H4 (cell line): Measurements from ENCODE around the gene VAMP2. TPM values are rescaled to one million over a fixed set of nuclear protein-coding genes. Genes with fewer than 3 reads are reported as not detected.

Experiments used
- DNase-seq: peaks from one replicate; pipeline ENCODE4 v3.0.0-alpha.2; 2015; ENCODE audit warnings: low spot score
- total RNA-seq: library from RNA; depleted of rRNA; stranded (reverse); fragments of >200 nt; shearing (Covaris generic); gene quantifications from 2 replicates; pipeline ENCODE4 v1.2.3, GENCODE V29; 2014; rRNA removed

VAMP2 gene, protein sequence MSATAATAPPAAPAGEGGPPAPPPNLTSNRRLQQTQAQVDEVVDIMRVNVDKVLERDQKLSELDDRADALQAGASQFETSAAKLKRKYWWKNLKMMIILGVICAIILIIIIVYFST
- total RNA-seq, result 0.64 TPM in 2 replicates

DNA sequence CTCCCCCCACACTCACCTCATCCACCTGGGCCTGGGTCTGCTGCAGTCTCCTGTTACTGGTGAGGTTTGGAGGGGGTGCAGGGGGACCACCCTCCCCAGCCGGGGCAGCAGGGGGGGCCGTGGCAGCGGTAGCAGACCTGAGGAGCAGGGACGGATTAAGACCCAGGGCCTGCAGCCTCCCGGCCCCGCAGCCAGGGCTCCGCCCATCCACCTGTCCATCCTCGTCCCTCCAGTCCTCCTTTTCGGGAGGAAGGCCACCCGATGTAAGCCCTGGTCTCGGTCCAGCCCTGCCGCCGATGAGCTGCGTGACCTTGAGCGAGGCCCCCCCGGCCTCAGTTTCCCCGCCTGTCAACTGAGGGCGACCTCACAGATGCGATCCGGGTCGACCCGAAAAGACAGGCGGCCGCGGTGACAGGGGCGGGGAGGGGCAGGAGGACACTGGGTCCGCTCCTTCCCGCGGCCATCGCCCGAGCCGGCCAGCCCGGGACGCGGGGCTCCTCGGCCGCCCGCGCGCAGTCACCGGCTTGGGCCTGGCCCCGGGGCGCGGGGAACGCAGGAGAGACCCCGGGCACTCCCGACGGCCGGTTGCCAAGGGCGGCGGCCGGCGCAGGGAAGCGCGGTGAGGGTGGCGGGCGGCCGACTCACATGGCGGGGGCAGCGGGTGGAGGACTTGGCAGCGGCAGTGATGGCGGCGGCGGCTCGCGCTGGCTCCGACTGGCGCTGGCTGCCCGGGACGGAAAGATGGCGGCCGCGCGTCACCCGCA is at the start of gene VAMP2:
Gene VAMP2 (minus strand): TSS at position 716 of the 764 bp plus-strand sequence. CDS start 69 bp downstream, at position 647.
- DNase-seq, result peak; percentile 35

DNA sequence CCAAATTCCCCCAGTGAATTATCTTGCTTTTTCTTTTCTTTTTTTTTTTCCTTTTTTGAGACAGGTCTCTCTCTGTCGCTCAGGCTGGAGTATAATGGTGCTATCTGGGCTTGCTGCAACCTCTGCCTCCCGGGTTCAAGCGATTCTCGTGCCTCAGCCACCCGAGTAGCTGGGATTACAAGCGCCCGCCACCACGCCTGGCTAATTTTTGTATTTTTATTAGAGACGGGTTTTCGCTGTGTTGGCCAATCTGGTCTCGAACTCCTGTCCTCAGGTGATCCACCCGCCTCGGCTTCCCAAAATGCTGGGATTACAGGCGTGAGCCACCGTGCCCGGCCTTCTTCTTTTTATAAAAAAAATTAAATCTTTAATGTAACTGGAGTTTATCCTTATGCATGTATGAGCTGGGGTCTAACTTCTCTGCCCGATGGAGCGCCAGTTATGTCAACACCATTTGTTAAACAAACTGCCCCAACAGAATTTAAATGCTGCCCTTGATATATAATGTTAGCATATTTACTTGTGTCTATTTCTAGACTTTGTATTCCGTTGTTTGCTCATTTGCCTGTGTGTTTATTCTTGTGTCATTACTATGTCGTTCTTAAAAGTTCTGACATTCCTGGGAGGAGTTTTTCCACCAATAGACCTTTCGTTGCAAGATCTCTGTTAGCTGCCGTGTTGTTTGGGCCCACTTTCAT is 48.2 kb upstream of the VAMP2 start:
- no peak for DNase-seq

GRCh38 chr17:8209907-8210760 is 47.4 kb upstream of the VAMP2 start, which contains the start of gene AURKB:
Gene AURKB (minus strand): TSS chr17:8210575. CDS start chr17:8210224, 351 bp downstream.
- DNase-seq, result peak; percentile 92

DNA sequence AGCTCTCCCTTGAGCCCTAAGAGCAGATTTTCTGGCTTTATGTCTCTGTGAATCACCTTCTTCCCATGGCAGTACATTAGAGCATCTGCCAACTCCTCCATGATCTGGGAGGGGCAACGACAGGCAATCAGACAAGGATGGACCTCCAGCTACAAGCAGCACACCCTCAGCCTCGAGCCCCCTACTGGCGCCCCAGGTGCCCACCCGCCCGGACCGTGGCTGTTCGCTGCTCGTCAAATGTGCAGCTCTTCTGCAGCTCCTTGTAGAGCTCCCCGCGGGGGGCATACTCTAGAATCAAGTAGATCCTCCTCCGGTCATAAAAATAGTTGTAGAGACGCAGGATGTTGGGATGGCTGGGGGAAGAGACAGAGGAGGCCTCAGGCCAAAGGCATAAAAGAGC is 43.8 kb upstream of the VAMP2 start:
- DNase-seq, result no peak

DNA sequence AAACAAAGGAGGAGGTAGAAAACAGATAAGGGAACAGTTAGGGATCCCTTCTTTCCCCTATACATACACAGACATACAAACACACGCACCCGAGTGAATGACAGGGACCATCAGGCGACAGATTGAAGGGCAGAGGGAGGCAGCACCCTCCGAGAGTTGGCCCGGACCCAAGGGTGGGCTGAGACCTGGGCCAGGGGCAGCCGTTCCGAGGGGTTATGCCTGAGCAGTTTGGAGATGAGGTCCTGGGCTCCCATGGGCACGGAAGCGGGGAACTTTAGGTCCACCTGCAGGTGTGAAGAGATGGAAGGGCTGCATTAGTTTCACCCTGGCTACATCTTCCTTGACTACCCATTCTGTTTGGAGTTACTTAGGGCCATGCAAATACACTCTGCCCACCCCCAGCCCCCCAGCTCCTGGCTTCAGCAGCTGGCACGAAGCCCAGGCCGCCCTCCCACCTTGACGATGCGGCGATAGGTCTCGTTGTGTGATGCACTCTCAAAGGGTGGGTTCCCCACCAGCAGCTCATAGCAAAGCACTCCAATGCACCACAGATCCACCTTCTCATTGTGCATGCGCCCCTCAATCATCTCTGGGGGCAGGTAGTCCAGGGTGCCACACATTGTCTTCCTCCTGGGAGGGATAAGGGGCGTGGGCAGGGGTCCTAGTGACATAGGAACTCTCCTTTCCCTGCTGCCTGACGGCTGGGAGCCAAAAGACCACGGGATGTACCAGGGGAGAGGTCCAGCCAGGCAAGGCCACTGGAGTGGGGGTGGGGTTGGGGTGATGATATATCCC is 42.2 kb upstream of the VAMP2 start:
- no peak for DNase-seq

DNA sequence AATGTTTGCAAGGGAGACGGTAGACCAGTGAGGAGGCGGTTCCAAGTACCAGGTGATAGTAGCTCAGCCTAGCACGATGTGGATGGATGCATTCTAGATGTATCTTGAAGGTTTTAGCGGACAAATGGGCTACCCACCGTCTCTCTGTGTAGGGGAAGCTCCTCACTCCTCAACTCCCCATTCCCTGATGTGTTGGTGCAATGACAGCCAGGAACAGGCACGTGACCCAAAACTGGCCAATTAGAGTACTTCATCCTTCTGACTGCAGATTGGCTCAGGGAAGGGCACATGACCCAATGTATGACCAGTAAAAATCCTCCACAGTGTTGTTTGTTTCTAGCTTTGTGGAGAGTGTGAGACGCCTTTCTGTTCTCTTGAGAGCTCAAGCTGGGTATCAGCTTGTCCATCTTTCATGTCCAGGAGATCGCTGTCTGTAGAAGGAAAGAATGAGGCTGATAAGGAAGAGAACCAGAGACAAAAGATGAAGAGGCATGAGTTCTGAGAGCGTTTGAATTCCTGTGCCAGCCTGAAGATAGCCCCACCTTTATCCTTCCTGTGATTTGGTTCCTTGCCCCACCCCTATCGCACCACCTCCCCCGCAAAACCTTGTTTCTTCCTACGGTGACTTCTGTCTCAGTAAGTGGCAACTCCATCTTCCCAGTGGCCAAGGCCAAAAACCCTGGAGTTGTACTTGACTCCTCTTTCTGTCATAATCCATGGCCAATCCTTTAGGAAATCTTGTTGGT is 29.5 kb upstream of the VAMP2 start:
- peak; percentile 64 for DNase-seq

- DNase-seq, result no peak
Observed at GRCh38 chr17:8190506-8190905, 27.8 kb upstream of the VAMP2 start.

DNA sequence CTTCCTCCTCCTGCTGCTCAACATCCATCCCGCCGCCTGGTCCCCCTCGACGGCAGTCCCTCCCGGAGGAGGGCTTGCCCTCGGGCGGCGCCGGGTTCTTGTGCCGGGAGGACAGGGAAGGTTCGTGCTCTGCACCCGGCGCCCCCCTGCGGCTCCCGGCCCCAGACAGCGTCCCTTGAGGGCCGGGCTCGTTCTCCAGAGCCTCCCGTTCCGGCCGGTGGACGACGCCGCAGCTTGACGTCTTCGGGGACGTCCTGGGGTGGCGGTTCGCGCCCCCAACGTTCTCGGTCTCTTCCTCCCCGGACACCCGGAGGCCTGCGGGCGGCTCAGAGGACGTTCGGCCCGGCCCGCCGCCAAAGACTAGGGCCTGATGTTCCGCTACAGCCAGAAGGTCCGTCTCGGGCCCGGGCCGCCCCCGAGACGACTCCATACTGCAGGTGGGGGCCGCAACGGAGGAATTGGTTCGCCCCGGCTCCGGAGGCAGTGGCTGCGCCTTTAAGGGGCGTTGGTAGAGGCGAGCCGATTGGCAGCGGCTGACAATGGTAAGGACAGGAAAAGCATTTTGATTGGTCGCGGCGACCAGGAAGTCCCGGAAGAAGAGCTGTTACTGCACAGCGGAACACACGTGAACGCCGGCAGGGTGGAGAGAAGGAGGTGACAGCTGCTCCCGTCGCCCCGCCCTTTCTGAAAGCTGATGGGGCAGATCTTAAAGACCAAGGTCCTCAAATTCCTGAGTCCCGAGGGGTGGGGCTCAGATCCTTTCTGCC is 27.1 kb upstream of the VAMP2 start, which contains the start of gene BORCS6:
Gene BORCS6 (minus strand): TSS at position 470 of the 767 bp plus-strand sequence. CDS start 40 bp downstream, at position 430.
- DNase-seq, result peak; percentile 95

DNA sequence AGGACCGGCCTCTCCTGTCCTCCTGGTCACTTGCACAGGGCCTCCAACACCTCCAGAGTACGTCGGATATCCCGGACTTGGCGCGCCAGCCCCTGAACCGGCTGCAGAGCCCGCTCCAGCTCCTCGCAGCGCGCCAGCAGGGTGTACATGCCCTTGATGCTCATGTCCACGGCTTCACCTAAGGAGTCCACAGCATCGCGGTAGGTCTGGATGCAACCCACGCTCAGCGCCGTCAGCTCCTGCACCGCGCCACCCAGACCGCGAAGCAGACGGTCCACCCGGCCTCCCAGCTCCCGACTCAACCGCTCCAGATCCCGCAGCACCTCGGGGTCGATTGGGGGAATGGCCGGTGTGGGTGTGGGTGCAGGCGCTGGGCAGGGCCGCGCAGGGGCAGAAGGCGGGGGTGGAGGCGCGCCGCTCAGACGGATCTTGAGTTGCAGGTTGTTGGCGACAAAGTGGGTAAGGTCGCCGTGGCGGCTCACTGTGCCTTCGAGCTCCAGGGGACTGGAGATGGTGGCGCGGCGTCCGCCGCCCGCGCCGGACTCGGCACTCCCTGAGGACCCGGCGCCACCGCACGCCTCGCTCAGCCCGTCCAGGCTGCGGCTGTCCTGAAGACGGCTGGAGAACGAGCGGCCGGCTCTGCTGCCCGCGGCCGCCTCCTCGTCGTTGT is 26.4 kb upstream of the VAMP2 start:
- DNase-seq, result no peak

- DNase-seq, result no peak
Observed at GRCh38 chr17:8188263-8188839, 25.6 kb upstream of the VAMP2 start.

- peak; percentile 97 for DNase-seq
Observed at GRCh38 chr17:8187517-8188262, 24.9 kb upstream of the VAMP2 start.

DNA sequence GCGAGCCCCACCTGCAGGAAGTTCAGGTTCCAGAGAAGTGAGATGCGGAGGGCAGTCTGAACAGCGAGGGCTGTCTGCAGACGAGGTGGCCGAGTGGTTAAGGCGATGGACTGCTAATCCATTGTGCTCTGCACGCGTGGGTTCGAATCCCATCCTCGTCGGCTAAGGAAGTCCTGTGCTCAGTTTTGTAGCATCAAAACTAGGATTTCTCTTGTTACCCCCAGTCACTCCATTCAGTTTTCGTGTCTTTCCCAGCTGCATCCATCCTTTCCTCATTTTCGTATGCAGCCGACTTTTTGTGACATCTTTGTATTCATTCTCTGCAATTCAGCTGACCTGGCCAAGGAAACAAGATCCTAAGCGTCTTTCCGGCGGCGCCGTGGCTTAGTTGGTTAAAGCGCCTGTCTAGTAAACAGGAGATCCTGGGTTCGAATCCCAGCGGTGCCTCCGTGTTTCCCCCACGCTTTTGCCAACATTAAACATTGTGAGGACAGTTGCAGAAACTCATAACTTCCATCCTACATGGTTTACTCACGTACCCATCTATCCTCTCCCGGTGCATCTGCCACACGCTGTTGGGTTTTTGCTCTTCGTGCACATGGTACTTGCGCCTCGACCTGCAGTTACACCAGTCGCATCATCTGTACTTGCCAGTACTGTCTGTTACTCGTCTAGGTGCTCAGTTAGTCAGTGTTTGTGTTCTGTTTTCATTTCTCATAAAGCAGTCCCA is 24.2 kb upstream of the VAMP2 start:
- DNase-seq, result peak; percentile 90

- no peak for DNase-seq
Observed at GRCh38 chr17:8186446-8186786, 23.7 kb upstream of the VAMP2 start.

GRCh38 chr17:8185582-8186445 is 23.1 kb upstream of the VAMP2 start:
- DNase-seq, result peak; percentile 69

- DNase-seq, result no peak
Observed at GRCh38 chr17:8176998-8177731, 14.4 kb upstream of the VAMP2 start.
